HG03378 (cell line): ENCODE data around the gene CACNA2D3.

Source experiments
- ATAC-seq: cut with Tn5 transposase; IDR thresholded peaks from one replicate; pipeline ENCODE4 v1.9.1; 2021; ENCODE audit warnings: mild to moderate bottlenecking, moderate library complexity; ENCODE audit not compliant: unreplicated experiment

The CACNA2D3 gene

GRCh38 chr3:54168451-54168850 lies 46.1 kb downstream of the CACNA2D3 start:
- ATAC-seq: no peak

GRCh38 chr3:54169524-54169923 lies 47.2 kb downstream of the CACNA2D3 start:
- no peak for ATAC-seq

- ATAC-seq: no peak
Observed at GRCh38 chr3:54171509-54171908, 49.2 kb downstream of the CACNA2D3 start.

- ATAC-seq: no peak
Observed at GRCh38 chr3:54171951-54172350, 49.6 kb downstream of the CACNA2D3 start.

GRCh38 chr3:54173371-54173770 lies 51.0 kb downstream of the CACNA2D3 start:
- ATAC-seq: no peak

GRCh38 chr3:54176106-54176505 lies 53.8 kb downstream of the CACNA2D3 start:
- no peak for ATAC-seq

- no peak for ATAC-seq
Observed at GRCh38 chr3:54177816-54178215, 55.5 kb downstream of the CACNA2D3 start.

- no peak for ATAC-seq
Observed at GRCh38 chr3:54178376-54178775, 56.0 kb downstream of the CACNA2D3 start.

GRCh38 chr3:54180921-54181320 lies 58.6 kb downstream of the CACNA2D3 start:
- no peak for ATAC-seq

- ATAC-seq: no peak
Observed at GRCh38 chr3:54182242-54182641, 59.9 kb downstream of the CACNA2D3 start.

- no peak for ATAC-seq
Observed at GRCh38 chr3:54185740-54186139, 63.4 kb downstream of the CACNA2D3 start.

- ATAC-seq: no peak
Observed at GRCh38 chr3:54188176-54188791, 65.9 kb downstream of the CACNA2D3 start.

GRCh38 chr3:54191220-54191619 lies 68.9 kb downstream of the CACNA2D3 start:
- ATAC-seq: no peak

- no peak for ATAC-seq
Observed at GRCh38 chr3:54192026-54192425, 69.7 kb downstream of the CACNA2D3 start.

GRCh38 chr3:54193093-54193492 lies 70.7 kb downstream of the CACNA2D3 start:
- no peak for ATAC-seq

GRCh38 chr3:54196360-54196991 lies 74.1 kb downstream of the CACNA2D3 start:
- no peak for ATAC-seq

GRCh38 chr3:54197509-54197908 lies 75.2 kb downstream of the CACNA2D3 start:
- no peak for ATAC-seq

GRCh38 chr3:54198556-54198955 lies 76.2 kb downstream of the CACNA2D3 start:
- ATAC-seq: no peak

- ATAC-seq: no peak
Observed at GRCh38 chr3:54202054-54202453, 79.7 kb downstream of the CACNA2D3 start.

GRCh38 chr3:54202651-54203248 lies 80.4 kb downstream of the CACNA2D3 start:
- no peak for ATAC-seq

- no peak for ATAC-seq
Observed at GRCh38 chr3:54206874-54207273, 84.5 kb downstream of the CACNA2D3 start.

- no peak for ATAC-seq
Observed at GRCh38 chr3:54211097-54211496, 88.7 kb downstream of the CACNA2D3 start.
